GM23248 (cell line): ENCODE data around the gene TOR1AIP2. TPM values are rescaled to one million over a fixed set of nuclear protein-coding genes. Genes with fewer than 3 reads are reported as not detected.
A peak's percentile ranks its signal among the peaks of the same experiment; 100 is the strongest.

Source experiments
- DNase-seq: peaks from one replicate; pipeline ENCODE4 v3.0.0-alpha.2; 2015
- H2AFZ ChIP-seq: fragments of 200-600 bp; sonication (generic); 2 replicates; pipeline ENCODE4 v1.6.1; 2016; ENCODE audit warnings: antibody characterized with exemption
- H3F3A ChIP-seq: fragments of 200-600 bp; sonication (generic); 2 replicates; pipeline ENCODE4 v1.6.1; 2016; ENCODE audit warnings: mild to moderate bottlenecking, antibody characterized with exemption, mixed run types; ENCODE audit not compliant: insufficient read depth
- H3K27ac ChIP-seq: fragments of 200-600 bp; sonication (generic); 2 replicates; pipeline ENCODE4 v1.5.1; 2016; ENCODE audit warnings: mild to moderate bottlenecking
- H3K27me3 ChIP-seq: fragments of 200-600 bp; sonication (generic); replicated peaks from 2 replicates; pipeline ENCODE4 v1.6.1; 2016; ENCODE audit warnings: mild to moderate bottlenecking; ENCODE audit not compliant: insufficient read depth
- H3K36me3 ChIP-seq: fragments of 200-600 bp; sonication (generic); 2 replicates; pipeline ENCODE4 v1.6.1; 2016; ENCODE audit warnings: low read depth, mild to moderate bottlenecking
- H3K4me1 ChIP-seq: fragments of 200-600 bp; sonication (generic); 2 replicates; pipeline ENCODE4 v1.6.1; 2016; ENCODE audit warnings: mild to moderate bottlenecking; ENCODE audit not compliant: insufficient read depth
- H3K4me2 ChIP-seq: fragments of 200-600 bp; sonication (generic); one replicate; pipeline ENCODE4 v1.6.1; 2016; ENCODE audit warnings: mild to moderate bottlenecking; ENCODE audit not compliant: unreplicated experiment
- H3K4me3 ChIP-seq: fragments of 200-600 bp; sonication (generic); 2 replicates; pipeline ENCODE4 v1.5.1; 2016; ENCODE audit warnings: mild to moderate bottlenecking
- H3K79me2 ChIP-seq: fragments of 200-600 bp; sonication (generic); 2 replicates; pipeline ENCODE4 v1.6.1; 2016; ENCODE audit warnings: mild to moderate bottlenecking; ENCODE audit not compliant: insufficient read depth
- H3K9ac ChIP-seq: fragments of 200-600 bp; sonication (generic); 2 replicates; pipeline ENCODE4 v1.6.1; 2016; ENCODE audit warnings: mild to moderate bottlenecking
- H3K9me2 ChIP-seq: fragments of 200-600 bp; sonication (generic); 2 replicates; pipeline ENCODE4 v1.6.1; 2016; ENCODE audit warnings: mixed run types, mild to moderate bottlenecking, moderate library complexity; ENCODE audit not compliant: insufficient read depth
- H3K9me3 ChIP-seq: fragments of 200-600 bp; sonication (generic); one replicate; pipeline ENCODE4 v1.6.1; 2017; ENCODE audit warnings: low read depth
- H4K20me1 ChIP-seq: fragments of 200-600 bp; sonication (generic); 2 replicates; pipeline ENCODE4 v1.6.0; 2016; ENCODE audit not compliant: insufficient read depth
- EZH2 ChIP-seq: fragments of 200-600 bp; sonication (generic); IDR thresholded peaks from 2 replicates; pipeline ENCODE4 v1.6.1; 2018; ENCODE audit warnings: antibody characterized with exemption, mild to moderate bottlenecking; ENCODE audit not compliant: insufficient read depth, poor library complexity, severe bottlenecking
- EZH2phosphoT487 ChIP-seq: fragments of 200-600 bp; sonication (generic); IDR thresholded peaks from 2 replicates; pipeline ENCODE4 v1.6.1; 2018; ENCODE audit warnings: antibody characterized with exemption, moderate library complexity, mild to moderate bottlenecking, low read depth; ENCODE audit not compliant: insufficient read depth
- WGBS, 2 experiments: methylation state at CpG; one replicate each; pipeline ENCODE4 v1.1.6; 2015 to 2017; ENCODE audit warnings: low lambda C conversion rate in 2 of 2, low coverage in 1 of 2; ENCODE audit errors: missing lambda C conversion rate in 2 of 2; 5-methylcytosine and 5-hydroxymethylcytosine counted together
- in situ Hi-C: fragments of 300-500 bp; cut with MboI; formaldehyde crosslinking; loops from 2 replicates; pipeline ENCODE4 v1.15.0; 2020
- polyA plus RNA-seq: library from polyadenylated mRNA; unstranded; fragments of >200 nt; fragmentation: Nextera tagmentation; extraction: Ambion mirVana; gene quantifications from 2 replicates; pipeline ENCODE4 v1.2.1, GENCODE V29; 2016
- total RNA-seq: library from RNA; depleted of rRNA; stranded (reverse); fragments of >200 nt; shearing (Covaris generic); gene quantifications from 2 replicates; pipeline ENCODE4 v1.2.3, GENCODE V29; 2014

TOR1AIP2 gene
- total and polyA plus RNA-seq, 2 experiments from 2014 or later, result 37.2 to 97.1 TPM

DNA sequence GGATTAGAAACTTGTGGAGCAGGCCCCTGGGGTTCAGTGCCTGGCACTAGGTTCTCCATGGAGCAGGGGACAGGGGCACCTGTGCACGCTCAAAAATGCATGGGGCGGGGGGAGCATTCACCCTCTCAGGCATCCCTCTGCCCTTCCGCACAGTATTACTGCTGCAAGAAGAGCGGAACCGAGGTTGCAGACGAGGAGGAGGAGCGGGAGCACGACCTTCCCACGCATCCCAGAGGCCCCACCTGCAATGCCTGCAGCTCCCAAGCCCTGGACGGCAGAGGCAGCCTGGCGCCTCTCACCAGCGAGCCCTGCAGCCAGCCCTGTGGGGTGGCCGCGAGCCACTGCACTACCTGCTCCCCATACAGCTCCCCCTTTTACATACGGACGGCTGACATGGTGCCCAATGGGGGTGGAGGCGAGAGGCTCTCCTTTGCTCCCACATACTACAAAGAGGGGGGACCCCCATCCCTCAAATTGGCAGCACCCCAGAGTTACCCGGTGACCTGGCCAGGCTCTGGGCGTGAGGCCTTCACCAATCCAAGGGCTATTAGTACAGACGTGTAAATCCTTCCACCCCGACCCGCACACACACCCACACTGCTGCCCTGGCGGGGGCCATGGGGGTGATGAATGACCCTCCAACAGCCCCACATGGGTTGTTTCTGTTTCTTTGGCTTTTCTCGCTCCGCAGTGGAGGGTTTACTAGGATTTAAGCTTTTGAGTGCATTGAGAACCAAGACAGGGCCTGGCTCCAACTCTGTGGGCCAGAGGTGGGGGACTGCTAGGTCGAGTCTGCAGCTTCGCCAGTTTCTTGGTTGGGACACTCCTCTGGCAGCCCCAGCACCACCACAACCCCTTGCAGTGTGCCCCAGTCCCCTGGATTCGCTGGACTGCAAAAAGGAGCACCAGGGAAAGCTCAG lies 63.7 kb downstream of the TOR1AIP2 start:
- Histone ChIP-seq H3K4me1 (peaks cover 11% of the 10 kb centered on the region; the same call in 1 of the 2 replicates), H3K36me3 (no peaks in the 10 kb centered on the region), H4K20me1 (no peaks in the 10 kb centered on the region), H3K9me3 (no peaks in the 10 kb centered on the region), H3F3A (no peaks in the 10 kb centered on the region), H3K79me2 (no peaks in the 10 kb centered on the region), H3K27ac (no peak overlapping the region), H2AFZ (peak overlapping the region; percentile 88), H3K9me2 (no peaks in the 10 kb centered on the region), H3K27me3 (peaks cover 10% of the 10 kb centered on the region; the same call in 1 of the 2 replicates), H3K4me2 (peak overlapping the region; percentile 98), H3K4me3 (peak overlapping the region; percentile 68), H3K9ac (no peak overlapping the region; the same call in 1 of the 2 replicates)
- TF ChIP-seq EZH2phosphoT487 (no peak), EZH2 (no peak)
- in situ Hi-C loops, result no loop called here
- WGBS, 2 experiments, result 66 to 71% methylated on average over 27 to 28 of the region's 28 CpGs
- no peak for DNase-seq

DNA sequence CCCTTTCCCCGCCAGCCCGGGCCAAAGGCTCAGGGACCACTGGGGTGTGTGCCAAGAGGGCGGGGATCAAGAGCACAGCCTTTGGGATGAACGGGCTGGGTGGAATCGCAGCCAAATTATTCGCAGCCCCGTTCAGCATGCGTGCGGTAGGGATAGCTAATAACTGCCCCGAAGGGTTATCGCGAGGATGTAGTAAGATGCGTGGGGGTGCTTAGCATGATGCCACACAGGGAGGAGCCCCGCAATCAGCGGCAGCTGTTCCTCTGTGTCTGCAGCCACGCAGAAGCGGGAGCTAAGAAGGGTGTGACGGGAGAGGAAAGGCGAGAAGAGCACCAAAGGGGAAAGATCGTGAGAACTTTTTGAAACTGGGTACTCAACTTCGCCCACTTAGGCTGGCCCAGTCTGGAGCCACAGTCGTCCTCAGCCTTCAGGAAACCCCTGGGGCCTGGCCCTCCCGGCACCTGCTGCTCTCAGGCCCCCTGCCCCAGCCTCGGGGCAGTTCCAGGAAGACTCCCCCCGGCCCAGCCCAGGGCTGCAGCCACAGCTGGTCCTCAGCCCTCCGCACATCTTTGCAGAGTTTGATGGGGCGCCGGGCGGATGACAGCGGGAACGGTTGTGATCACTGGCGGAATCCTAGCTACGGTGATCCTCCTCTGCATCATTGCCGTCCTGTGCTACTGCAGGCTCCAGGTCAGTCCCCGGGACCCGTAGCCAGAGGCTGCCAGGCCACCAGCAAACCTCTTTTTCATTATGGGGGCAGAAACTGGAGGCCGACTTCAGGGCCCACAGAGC lies 64.9 kb downstream of the TOR1AIP2 start:
- Histone ChIP-seq H3K4me1 (0 out of 2 replicates have a peak, but pooled peaks cover 2% of the 10 kb centered on the region), H3K4me3 (no peak overlapping the region), H3K27me3 (peaks cover 10% of the 10 kb centered on the region; the same call in 1 of the 2 replicates), H3K36me3 (no peaks in the 10 kb centered on the region), H3K9me2 (no peaks in the 10 kb centered on the region), H4K20me1 (no peaks in the 10 kb centered on the region), H3K4me2 (no peak overlapping the region), H3F3A (no peaks in the 10 kb centered on the region), H2AFZ (no peak overlapping the region), H3K9ac (no peak overlapping the region), H3K79me2 (no peaks in the 10 kb centered on the region), H3K9me3 (no peaks in the 10 kb centered on the region), H3K27ac (no peak overlapping the region)
- DNase-seq, result no peak
- TF ChIP-seq EZH2phosphoT487 (no peak), EZH2 (no peak)
- 73 to 74% methylated on average over 35 to 37 of the region's 37 CpGs for WGBS, 2 experiments
- in situ Hi-C loops, result no loop called here

DNA sequence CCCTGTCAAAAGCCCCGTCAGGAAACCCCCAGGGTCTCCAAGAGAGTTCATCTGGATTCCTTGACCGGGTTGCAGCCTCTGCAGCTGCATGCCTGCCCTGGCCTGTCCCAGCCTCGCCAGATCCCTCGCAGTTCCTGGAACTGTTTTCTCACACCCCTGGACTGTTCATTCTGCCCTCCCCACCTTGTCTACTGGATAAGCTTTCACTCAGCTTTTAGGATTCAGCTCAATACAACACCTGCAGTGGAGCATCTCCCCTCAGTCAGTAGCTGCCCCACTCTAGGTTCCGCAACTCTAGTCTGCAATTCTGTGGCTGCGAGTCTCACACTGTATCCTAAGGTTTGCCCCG lies 67.3 kb downstream of the TOR1AIP2 start:
- 51% methylated on average over 7 of the region's 7 CpGs for WGBS, 2 experiments
- Histone ChIP-seq H3K9ac (no peak overlapping the region), H3K36me3 (no peaks in the 10 kb centered on the region), H3K9me3 (no peaks in the 10 kb centered on the region), H4K20me1 (no peaks in the 10 kb centered on the region), H3F3A (no peaks in the 10 kb centered on the region), H3K27ac (no peak overlapping the region), H2AFZ (no peak overlapping the region), H3K27me3 (peaks cover 10% of the 10 kb centered on the region; the same call in 1 of the 2 replicates), H3K4me2 (no peak overlapping the region), H3K79me2 (no peaks in the 10 kb centered on the region), H3K9me2 (no peaks in the 10 kb centered on the region), H3K4me3 (no peak overlapping the region), H3K4me1 (no peaks in the 10 kb centered on the region)
- DNase-seq, result no peak
- in situ Hi-C loops, result no loop called here
- TF ChIP-seq EZH2phosphoT487 (no peak), EZH2 (no peak)
